Hindlimb muscle (tissue), 1 donor: ENCODE results near the gene SAMM50. TPM values are rescaled to one million over a fixed set of nuclear protein-coding genes. Genes with fewer than 3 reads are reported as not detected.

ENCODE experiments used
- DNase-seq: peaks from one replicate; pipeline ENCODE4 v3.0.0-alpha.2; 2013
- polyA plus RNA-seq: library from polyadenylated mRNA; unstranded; fragments of 120-200 nt; gene quantifications from one replicate; pipeline ENCODE4 v1.2.1, GENCODE V29; 2013; ENCODE audit not compliant: insufficient read length

The SAMM50 gene
- polyA plus RNA-seq, 1 donor: 54.5 TPM

DNA sequence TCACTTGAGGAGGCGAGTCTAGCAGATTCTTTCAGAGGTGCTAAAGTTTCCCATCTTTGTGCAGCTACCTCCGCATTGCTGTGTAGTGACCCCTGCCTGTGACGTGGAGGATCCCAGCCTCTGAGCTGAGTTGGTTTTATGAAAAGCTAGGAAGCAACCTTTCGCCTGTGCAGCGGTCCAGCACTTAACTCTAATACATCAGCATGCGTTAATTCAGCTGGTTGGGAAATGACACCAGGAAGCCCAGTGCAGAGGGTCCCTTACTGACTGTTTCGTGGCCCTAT, 8.9 kb upstream of the SAMM50 start:
- no peak for DNase-seq

- DNase-seq: no peak
These were observed 6.3 kb upstream of the SAMM50 start for GRCh38 chr22:43948836-43949406.

DNA sequence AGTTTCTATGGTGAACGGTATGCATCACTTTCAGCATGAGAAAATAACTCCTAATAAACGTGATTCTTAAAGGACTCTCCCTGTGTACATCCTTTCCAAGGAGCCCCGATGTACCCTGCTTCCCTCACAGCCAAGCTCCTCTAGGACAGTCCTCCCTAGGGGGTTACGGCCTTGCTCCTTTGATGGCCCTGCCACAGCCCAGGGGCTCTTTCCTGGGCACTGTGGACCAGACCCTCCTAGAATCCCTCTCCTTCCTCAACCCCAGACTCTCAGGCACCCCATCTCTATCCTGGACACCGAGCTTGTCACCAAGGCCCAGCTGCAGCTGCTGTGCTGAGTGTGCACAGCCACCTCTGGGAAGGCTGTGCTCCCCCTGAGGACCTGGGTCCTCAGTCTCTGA, 3.9 kb upstream of the SAMM50 start:
- no peak for DNase-seq

GRCh38 chr22:43951966-43952365, 3.3 kb upstream of the SAMM50 start:
- no peak for DNase-seq

DNA sequence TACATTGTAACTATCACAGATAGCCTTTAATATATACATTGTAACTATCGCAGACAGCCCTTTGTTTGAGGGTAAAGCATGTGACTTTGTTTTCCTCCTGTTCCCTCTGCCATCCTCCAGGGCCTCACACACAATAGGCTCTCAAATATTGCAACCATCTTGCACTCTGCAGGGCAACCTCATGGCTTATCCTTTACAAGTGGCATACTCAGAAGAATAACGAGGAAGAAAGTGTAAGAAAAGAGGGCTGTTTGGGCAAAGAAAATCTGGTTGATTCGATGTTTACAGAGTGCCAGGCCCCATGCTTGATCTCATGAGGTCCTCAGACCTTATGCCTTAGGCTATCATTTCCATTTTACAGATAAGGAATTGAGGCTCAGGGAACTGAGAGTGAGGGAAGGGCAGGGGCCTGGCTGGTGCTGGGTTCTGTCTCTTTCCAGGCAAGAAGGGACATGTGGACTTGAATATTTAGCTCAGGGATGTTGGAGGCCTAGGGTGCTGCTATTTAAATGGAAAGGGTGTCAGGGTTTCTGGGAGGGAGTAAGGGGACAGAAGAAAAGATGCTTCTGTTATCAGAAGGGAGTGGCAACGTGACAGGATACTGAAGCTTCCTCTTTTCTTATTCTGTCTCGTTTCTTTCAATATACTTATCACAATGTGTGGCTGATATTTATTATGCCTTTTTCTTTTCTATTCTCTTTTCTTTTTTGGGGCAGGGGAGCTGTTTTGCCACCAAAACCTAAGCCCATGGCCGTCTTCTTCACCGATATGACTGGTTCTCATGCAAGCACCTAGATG, 1.1 kb upstream of the SAMM50 start:
- DNase-seq: no peak

DNA sequence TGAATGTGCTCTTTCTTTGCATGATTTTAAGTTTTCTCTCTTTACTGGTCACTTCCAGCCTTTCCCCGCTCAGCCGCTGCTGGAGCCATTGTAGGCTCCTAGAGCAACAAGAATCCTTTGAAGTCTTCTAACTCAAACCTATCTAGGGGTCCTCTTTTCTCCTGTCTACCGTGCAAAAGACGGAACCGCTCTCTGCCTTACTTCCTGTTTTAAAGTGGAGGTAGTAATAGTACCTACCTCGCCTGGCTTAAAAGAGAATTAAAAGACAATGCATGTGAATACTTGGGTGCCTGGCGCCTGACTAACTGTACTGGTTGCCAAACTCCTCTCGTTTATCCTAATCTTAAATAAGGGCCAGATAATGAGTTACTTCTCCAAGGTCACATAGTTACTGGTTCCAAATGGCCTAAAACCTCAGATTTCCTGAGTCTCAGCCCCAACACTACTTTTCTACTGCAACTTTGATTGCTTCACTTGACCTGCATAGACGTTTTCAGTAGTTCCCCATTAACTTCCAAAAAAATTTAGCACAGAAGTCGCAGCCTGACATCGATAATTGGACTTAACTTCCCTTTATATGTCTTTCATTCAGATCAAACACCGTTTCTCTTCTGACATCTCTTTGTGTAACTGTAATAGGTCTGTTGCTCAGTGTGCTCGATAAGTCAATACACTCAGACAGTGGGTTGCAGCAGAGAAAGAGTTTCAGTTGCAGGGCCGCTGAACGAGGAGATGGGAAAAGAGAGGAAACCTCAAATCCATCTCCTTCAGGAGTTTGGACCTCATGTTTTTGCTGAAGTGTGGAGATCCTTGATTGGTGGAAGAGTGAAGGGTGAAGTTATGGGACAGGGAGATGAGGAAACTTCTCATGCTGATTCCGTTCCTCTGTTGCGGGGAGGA, 891 bp downstream of the SAMM50 start:
- DNase-seq: no peak

GRCh38 chr22:43956805-43957463, 1.7 kb downstream of the SAMM50 start:
- no peak for DNase-seq

- no peak for DNase-seq
These were observed 2.6 kb downstream of the SAMM50 start for GRCh38 chr22:43957871-43958270.

DNA sequence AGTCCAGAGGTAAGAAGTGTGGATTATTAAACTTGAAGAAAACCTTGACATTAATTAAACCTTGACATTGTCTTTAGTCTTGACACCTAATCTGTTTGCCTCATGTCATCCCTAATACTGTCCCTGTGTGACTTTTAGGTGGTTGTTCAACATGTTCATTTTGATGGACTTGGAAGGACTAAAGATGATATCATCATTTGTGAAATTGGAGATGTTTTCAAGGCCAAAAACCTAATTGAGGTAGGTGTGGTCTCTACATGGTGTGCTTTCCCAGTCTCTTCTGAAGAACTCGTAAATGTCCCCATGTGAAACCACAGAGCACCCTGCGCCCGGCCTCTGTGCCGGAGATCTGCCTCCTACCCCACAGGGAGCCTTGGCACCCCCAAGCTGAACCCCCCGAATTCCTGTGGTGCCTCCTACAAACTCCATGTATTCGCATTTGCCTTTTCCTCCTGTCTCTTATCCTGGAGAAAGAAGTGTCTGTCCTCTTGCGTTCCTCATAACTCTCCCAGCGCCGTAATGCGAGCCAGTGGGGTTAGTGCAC, 9.1 kb downstream of the SAMM50 start:
- DNase-seq: no peak

DNA sequence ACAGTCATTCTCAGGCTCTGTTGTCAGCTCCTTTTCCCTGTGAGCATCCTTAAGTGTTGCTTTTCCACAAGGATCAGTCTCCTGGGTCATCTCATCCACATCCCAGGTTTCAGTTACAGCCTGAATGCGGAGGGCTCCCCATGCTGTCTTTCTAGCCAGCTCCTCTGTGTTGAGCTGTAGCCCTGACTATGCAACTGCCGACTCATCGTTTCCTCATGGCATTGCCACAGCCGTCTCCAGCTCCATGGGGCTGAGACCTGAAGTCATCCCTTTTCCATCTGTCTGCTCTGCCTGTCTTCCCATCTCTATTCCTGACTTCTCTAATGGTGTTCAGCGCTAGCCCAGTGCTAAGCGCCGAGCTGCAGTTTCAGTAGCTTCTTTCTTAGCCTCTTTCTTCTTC, 11.8 kb downstream of the SAMM50 start:
- no peak for DNase-seq

- no peak for DNase-seq
These were observed 13.4 kb downstream of the SAMM50 start for GRCh38 chr22:43968614-43969013.

DNA sequence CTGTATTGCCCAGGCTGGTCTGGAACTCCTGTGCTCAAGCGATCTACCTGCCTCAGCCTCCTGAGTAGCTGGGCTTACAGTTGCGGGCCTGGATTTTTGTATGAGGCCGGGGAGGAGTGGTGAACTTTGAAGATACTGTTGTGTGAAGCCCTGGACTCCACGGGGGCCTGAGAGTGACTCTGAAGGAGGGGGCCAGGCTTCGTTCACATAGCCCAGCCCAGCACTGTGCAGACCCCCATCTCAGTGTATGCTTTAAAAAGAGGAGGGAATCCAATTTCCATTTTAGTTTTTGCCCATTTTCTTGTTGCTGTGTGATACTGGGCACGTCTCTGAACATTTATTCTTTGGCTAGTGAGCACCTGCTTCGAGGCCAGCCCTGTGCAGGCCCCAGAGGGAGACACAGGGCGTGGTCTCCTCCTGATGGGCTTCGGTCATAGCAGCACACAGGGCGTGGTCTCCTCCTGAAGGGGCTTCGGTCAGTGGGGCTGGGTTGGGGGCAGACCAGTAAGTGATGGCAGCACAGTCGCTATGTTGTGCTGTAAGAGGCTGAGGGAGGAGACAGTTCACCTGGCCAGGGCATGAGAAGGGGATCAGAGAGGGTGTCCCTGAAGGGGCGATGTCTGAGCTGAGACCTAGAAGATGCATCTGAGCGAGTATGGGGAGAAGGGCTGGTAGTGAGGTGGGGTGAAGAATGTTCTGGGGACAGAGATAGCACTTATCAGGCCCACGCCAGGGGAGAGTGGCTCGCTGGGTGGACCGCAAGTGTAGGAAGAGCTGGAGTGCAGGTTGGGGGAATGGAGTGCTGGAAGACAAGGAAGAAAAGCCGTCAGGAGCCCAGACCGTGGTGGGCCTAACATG, 14.0 kb downstream of the SAMM50 start:
- no peak for DNase-seq

DNA sequence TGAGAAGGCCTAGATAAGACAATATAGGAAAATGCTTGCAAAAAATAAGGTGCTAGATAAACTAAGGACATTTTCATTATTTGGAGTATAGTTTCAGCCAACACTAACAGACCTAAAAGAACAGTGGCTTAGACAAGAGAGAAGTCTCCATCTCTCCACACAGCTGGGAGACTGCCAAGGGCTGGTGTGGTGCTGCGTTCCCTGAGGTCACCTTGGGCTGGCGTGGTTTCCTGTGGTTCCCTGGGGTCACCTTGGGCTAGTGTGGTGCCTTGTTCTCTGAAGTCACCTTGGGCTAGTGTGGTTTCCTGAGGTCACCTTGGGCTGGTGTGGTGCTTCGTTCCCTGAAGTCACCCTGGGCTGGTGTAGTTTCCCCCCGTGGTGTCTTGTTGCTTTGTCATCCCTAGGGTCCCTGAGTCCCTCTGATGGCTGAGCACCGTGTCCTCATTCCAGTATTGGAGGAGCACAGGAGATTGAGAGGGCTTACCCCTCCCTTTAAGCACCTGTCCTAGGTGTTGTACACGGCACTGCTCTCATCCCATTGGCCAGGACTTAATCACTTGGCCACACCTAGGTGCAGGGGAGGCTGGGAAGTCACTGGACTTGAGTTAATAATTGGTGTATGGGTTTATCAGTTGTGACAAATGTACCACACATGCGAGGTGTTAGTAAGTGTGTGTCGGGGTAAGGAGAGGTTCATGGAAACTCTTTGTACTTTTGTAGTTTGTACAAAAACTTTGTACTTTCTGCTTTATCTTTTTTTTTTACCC, 14.9 kb downstream of the SAMM50 start:
- DNase-seq: no peak

- DNase-seq: no peak
These were observed 15.9 kb downstream of the SAMM50 start for GRCh38 chr22:43971112-43971511.

DNA sequence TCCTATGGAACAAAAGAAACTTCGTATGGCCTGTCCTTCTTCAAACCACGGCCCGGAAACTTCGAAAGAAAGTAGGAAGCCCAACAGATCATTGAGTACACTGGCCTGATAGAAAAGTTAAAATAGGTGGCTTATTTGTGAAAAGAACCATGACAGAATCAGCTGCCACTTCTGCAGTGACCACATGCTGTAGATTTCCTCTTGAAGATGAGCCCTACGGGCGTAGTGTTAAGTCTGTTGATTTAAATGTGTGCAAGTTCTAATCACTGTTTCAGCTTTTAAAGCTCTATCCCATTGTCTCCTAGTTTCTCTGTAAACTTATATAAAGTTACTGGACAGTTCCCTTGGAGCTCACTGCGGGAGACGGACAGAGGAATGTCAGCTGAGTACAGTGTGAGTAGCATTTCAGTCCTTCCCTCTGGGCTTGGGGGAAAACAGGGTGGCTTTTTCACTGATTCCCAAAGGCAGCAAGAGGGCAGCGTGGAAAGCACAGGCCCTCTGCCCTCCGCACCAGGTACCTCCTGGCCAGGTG, 17.8 kb downstream of the SAMM50 start:
- DNase-seq: no peak

- DNase-seq: no peak
These were observed 18.8 kb downstream of the SAMM50 start for GRCh38 chr22:43974028-43974545.

DNA sequence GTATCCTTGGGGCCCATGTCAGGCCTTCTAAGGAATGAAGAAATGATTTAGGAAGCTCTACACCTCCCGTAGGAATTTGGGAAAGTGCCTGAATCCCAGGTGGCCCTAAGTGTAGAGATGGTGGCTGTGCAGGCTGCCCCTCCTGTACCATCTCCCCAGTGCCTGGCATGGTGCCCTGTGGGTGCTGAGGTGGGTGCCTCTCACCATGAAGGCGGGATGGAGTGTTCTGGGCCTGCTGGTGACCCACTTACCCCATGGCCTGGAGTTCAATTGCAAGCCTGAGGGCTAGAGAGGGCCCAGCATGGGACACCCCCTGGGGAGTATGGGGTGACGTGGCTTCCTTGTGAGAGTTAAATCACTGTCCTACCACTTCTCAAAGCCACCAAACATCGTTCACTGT, 19.8 kb downstream of the SAMM50 start:
- no peak for DNase-seq

DNA sequence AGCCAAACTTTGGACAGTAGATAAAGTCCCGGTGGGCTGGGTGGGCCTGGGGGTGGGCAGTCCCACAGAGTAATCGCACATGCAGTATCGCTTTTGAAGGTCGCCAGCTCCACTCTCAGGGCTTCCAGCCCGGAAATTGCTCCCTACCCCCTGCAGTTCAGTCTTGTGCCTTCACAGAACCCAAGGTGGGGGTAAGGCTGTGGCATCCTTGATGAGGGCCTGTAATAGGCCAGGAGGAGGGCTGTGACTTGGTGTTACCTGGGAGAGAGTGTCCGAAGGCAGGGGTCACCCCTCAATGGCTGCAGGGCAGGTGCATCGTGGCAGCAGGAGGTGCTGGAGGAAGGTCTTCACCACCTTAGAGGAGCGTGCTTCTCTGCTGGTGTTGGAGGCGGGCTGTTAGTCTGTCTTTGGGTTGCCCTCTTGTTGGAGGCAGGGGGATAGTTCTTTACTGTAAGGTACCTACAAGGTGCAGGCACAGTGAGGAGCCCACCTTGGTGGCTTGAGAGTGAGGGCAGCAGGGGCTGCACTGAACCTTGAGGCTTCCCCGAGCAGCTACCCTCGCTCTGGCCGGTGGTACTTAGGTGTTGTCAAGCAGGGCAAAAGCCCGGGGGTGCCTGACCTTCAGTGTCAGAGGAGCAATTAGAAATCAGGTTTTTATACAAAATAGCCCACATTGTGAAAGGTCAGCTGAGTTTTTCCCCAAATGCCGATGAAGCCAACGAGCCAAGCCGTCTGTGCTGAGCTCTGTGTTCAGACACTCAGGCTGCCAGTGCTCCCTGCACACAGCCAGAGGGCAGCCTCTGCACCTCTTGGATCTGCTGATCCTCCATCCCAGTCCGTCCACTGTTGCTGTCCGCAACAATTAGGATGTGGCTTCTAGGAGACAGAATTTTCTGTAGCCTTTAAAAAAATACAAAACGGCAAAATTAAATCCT, 21.9 kb downstream of the SAMM50 start:
- DNase-seq: no peak

DNA sequence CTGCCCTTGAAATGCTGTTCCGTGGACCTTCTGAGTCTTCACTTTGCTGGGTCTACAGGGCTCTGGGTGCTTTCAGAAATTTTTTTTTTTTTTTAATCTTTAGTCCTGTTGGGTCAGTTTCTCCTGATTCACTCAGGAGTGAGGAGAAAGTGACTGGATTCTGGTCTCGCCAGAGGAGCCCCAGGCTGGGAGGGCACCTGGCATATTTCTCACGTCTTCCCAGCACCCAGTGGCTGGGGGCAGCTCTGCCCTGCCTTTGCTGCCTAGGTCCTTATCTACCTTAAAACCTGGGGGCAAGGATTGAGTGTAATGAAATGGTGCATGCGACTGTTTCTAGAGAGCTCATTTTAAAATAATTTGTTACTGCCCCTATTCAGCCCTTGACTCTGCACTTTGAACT, 23.3 kb downstream of the SAMM50 start:
- no peak for DNase-seq
